HG02642 (cell line): ENCODE measurements around the gene TRPV3.

Source experiments
- ATAC-seq: cut with Tn5 transposase; IDR thresholded peaks from one replicate; pipeline ENCODE4 v1.9.1; 2021; ENCODE audit warnings: mild to moderate bottlenecking; ENCODE audit not compliant: unreplicated experiment, poor library complexity

Gene TRPV3

GRCh38 chr17:3549610-3550162 is 7.9 kb downstream of the TRPV3 start:
- ATAC-seq: no peak

GRCh38 chr17:3547628-3548027 is 10.0 kb downstream of the TRPV3 start:
- ATAC-seq: no peak

- ATAC-seq: no peak
These were observed 10.6 kb downstream of the TRPV3 start for GRCh38 chr17:3546997-3547396.

GRCh38 chr17:3546521-3546920 is 11.1 kb downstream of the TRPV3 start:
- ATAC-seq: no peak

- ATAC-seq: no peak
These were observed 12.5 kb downstream of the TRPV3 start for GRCh38 chr17:3545151-3545550.

GRCh38 chr17:3544365-3544764 is 13.2 kb downstream of the TRPV3 start:
- ATAC-seq: no peak

GRCh38 chr17:3543453-3543852 is 14.2 kb downstream of the TRPV3 start:
- no peak for ATAC-seq

- no peak for ATAC-seq
These were observed 15.1 kb downstream of the TRPV3 start for GRCh38 chr17:3542410-3543088.

GRCh38 chr17:3539881-3540540 is 17.6 kb downstream of the TRPV3 start:
- no peak for ATAC-seq

- no peak for ATAC-seq
These were observed 20.9 kb downstream of the TRPV3 start for GRCh38 chr17:3536716-3537115.

- ATAC-seq: no peak
These were observed 22.2 kb downstream of the TRPV3 start for GRCh38 chr17:3535253-3535995.

GRCh38 chr17:3534881-3535252 is 22.7 kb downstream of the TRPV3 start:
- no peak for ATAC-seq

GRCh38 chr17:3533752-3534151 is 23.9 kb downstream of the TRPV3 start:
- no peak for ATAC-seq

- no peak for ATAC-seq
These were observed 24.8 kb downstream of the TRPV3 start for GRCh38 chr17:3532859-3533142.

GRCh38 chr17:3532106-3532858 is 25.3 kb downstream of the TRPV3 start:
- ATAC-seq: no peak

- ATAC-seq: no peak
These were observed 26.1 kb downstream of the TRPV3 start for GRCh38 chr17:3531266-3532101.

- ATAC-seq: no peak
These were observed 27.5 kb downstream of the TRPV3 start for GRCh38 chr17:3529817-3530741.

GRCh38 chr17:3528880-3529511 is 28.6 kb downstream of the TRPV3 start:
- no peak for ATAC-seq
